Liver (tissue), 3 donors: ENCODE results near the gene TARS2.

Experiments used
- ATF3 ChIP-seq: IDR thresholded peaks from 2 replicates; pipeline ENCODE4 v1.6.1; 2016; ENCODE audit warnings: antibody characterized with exemption
- FOXA1 ChIP-seq: IDR thresholded peaks from 2 replicates; pipeline ENCODE4 v1.6.1; 2016; ENCODE audit warnings: antibody characterized with exemption
- GABPA ChIP-seq, 2 donors: IDR thresholded peaks in 1 of 2; conservative IDR thresholded peaks in 1 of 2; 2 replicates each; pipeline ENCODE4 v1.6.1; 2016; ENCODE audit warnings: antibody characterized with exemption in 2 of 2, mild to moderate bottlenecking in 1 of 2, moderate library complexity in 1 of 2
- HNF4A ChIP-seq, 2 donors: conservative IDR thresholded peaks; 2 replicates each; pipeline ENCODE4 v1.6.1; 2016; ENCODE audit warnings: antibody characterized with exemption in 2 of 2, mild to moderate bottlenecking in 2 of 2
- JUND ChIP-seq, 2 donors: IDR thresholded peaks; 2 replicates each; pipeline ENCODE4 v1.6.1; 2016; ENCODE audit warnings: antibody characterized with exemption in 2 of 2
- MAX ChIP-seq: IDR thresholded peaks from 2 replicates; pipeline ENCODE4 v1.6.1; 2016; ENCODE audit warnings: antibody characterized with exemption
- RAD21 ChIP-seq, 2 donors: IDR thresholded peaks; 2 replicates each; pipeline ENCODE4 v1.6.1; 2016; ENCODE audit warnings: antibody characterized with exemption in 2 of 2, mild to moderate bottlenecking in 2 of 2
- REST ChIP-seq: IDR thresholded peaks from 2 replicates; pipeline ENCODE4 v1.6.1; 2016; ENCODE audit warnings: antibody characterized with exemption, mild to moderate bottlenecking
- RXRA ChIP-seq, 2 donors: IDR thresholded peaks; 2 replicates each; pipeline ENCODE4 v1.6.1; 2017 to 2018; ENCODE audit warnings: antibody characterized with exemption in 2 of 2, mild to moderate bottlenecking in 1 of 2
- SP1 ChIP-seq: IDR thresholded peaks from 2 replicates; pipeline ENCODE4 v1.6.1; 2018; ENCODE audit warnings: antibody characterized with exemption, mild to moderate bottlenecking
- TAF1 ChIP-seq: conservative IDR thresholded peaks from 2 replicates; pipeline ENCODE4 v1.6.1; 2016; ENCODE audit warnings: antibody characterized with exemption, mild to moderate bottlenecking
- YY1 ChIP-seq: IDR thresholded peaks from 2 replicates; pipeline ENCODE4 v1.6.1; 2016; ENCODE audit warnings: antibody characterized with exemption, mild to moderate bottlenecking
- TF ChIP-seq, protein P1 (sequence below): fragments of 150-350 bp; IDR thresholded peaks from 2 replicates; pipeline ENCODE4 v1.5.1; 2017; ENCODE audit warnings: improper control_type of control experiment, low read depth, low read length; ENCODE audit not compliant: missing input control
- TF ChIP-seq, protein P2 (sequence below): IDR thresholded peaks from 2 replicates; pipeline ENCODE4 v1.6.1; 2016; ENCODE audit warnings: antibody characterized with exemption
- donor health status: healthy.
- donor health status: healthy.

GRCh38 chr1:150521196-150521968 is 34.2 kb downstream of the TARS2 start:
- TF ChIP-seq, protein P1, sequence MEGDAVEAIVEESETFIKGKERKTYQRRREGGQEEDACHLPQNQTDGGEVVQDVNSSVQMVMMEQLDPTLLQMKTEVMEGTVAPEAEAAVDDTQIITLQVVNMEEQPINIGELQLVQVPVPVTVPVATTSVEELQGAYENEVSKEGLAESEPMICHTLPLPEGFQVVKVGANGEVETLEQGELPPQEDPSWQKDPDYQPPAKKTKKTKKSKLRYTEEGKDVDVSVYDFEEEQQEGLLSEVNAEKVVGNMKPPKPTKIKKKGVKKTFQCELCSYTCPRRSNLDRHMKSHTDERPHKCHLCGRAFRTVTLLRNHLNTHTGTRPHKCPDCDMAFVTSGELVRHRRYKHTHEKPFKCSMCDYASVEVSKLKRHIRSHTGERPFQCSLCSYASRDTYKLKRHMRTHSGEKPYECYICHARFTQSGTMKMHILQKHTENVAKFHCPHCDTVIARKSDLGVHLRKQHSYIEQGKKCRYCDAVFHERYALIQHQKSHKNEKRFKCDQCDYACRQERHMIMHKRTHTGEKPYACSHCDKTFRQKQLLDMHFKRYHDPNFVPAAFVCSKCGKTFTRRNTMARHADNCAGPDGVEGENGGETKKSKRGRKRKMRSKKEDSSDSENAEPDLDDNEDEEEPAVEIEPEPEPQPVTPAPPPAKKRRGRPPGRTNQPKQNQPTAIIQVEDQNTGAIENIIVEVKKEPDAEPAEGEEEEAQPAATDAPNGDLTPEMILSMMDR = no peak
- TF ChIP-seq JUND (IDR thresholded peaks at IDR 0.05) (no peak), ATF3 (no peak), MAX (no peak), GABPA (IDR thresholded peaks at IDR 0.05 in 1 of 2, conservative IDR thresholded peaks at IDR 0.05 in 1 of 2) (no peak), REST (no peak), YY1 (no peak), TAF1 (no peak), SP1 (no peak), RAD21 (IDR thresholded peaks at IDR 0.05) (no peak), RXRA (IDR thresholded peaks at IDR 0.05) (no peak), FOXA1 (no peak), HNF4A (conservative IDR thresholded peaks at IDR 0.05) (no peak)
- TF ChIP-seq, protein P2, sequence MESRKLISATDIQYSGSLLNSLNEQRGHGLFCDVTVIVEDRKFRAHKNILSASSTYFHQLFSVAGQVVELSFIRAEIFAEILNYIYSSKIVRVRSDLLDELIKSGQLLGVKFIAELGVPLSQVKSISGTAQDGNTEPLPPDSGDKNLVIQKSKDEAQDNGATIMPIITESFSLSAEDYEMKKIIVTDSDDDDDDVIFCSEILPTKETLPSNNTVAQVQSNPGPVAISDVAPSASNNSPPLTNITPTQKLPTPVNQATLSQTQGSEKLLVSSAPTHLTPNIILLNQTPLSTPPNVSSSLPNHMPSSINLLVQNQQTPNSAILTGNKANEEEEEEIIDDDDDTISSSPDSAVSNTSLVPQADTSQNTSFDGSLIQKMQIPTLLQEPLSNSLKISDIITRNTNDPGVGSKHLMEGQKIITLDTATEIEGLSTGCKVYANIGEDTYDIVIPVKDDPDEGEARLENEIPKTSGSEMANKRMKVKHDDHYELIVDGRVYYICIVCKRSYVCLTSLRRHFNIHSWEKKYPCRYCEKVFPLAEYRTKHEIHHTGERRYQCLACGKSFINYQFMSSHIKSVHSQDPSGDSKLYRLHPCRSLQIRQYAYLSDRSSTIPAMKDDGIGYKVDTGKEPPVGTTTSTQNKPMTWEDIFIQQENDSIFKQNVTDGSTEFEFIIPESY = no peak
